Measurements from ENCODE around the gene PITPNC1.

GRCh38 chr17:67523101-67523500, 146.0 kb downstream of the PITPNC1 start:
- no peak for TF ChIP-seq POLR2A (IDR thresholded peaks at IDR 0.05)
- TF ChIP-seq CTCF (IDR thresholded peaks at IDR 0.05), result no peak

Data from upper lobe of left lung (tissue), 4 donors.